ENCODE results near the gene GNAQ. TPM values are rescaled to one million over a fixed set of nuclear protein-coding genes. Genes with fewer than 3 reads are reported as not detected.

GNAQ gene
- total RNA-seq, 4 donors from 2014 or later = 35.4 to 95.7 (median 52.3) TPM

GRCh38 chr9:77830618-77831285 is 200.9 kb downstream of the GNAQ start:
- intact Hi-C loops (cut with DNase I; ENCODE audit: low total_unique reads) = no loop called here
- Histone ChIP-seq H3K9me3 (no peaks in the 10 kb centered on the region), H3K27ac (no peak overlapping the region), H3K27me3 (no peaks in the 10 kb centered on the region), H3K36me3 (no peaks in the 10 kb centered on the region), H3K4me1 (peaks cover 0 to 5% of the 10 kb centered on the region in 2 donors), H3K4me3 (no peak overlapping the region)
- DNase-seq = no peak
- TF ChIP-seq CTCF (IDR thresholded peaks at IDR 0.05) = no peak
- TF ChIP-seq POLR2A (IDR thresholded peaks at IDR 0.05) = no peak

GRCh38 chr9:77829420-77829819 is 202.2 kb downstream of the GNAQ start:
- Histone ChIP-seq H3K9me3 (no peaks in the 10 kb centered on the region), H3K27me3 (no peaks in the 10 kb centered on the region), H3K27ac (peak overlapping the region in 1 of 2 donors; percentile 5), H3K36me3 (no peaks in the 10 kb centered on the region), H3K4me1 (peaks cover 0 to 5% of the 10 kb centered on the region in 2 donors), H3K4me3 (no peak overlapping the region)
- no peak for TF ChIP-seq CTCF (IDR thresholded peaks at IDR 0.05)
- TF ChIP-seq POLR2A (IDR thresholded peaks at IDR 0.05) = no peak
- intact Hi-C loops (cut with DNase I; ENCODE audit: low total_unique reads) = no loop called here
- no peak for DNase-seq

- Histone ChIP-seq H3K27me3 (no peaks in the 10 kb centered on the region), H3K4me1 (peaks cover 0 to 3% of the 10 kb centered on the region in 2 donors), H3K27ac (peak overlapping the region in 1 of 2 donors; percentile 4), H3K4me3 (no peak overlapping the region), H3K9me3 (no peaks in the 10 kb centered on the region), H3K36me3 (no peaks in the 10 kb centered on the region)
- intact Hi-C loops (cut with DNase I; ENCODE audit: low total_unique reads) = no loop called here
- TF ChIP-seq CTCF (IDR thresholded peaks at IDR 0.05) (no peak), POLR2A (IDR thresholded peaks at IDR 0.05) (no peak)
- DNase-seq = no peak
Measured at GRCh38 chr9:77827104-77827784, 204.4 kb downstream of the GNAQ start.

GRCh38 chr9:77826621-77827020 is 205.0 kb downstream of the GNAQ start:
- H3K4me1 ChIP-seq = peaks cover 0 to 4% of the 10 kb centered on the region in 2 donors
- H3K27ac ChIP-seq = no peak overlapping the region
- TF ChIP-seq POLR2A (IDR thresholded peaks at IDR 0.05) = no peak
- TF ChIP-seq CTCF (IDR thresholded peaks at IDR 0.05) = no peak
- no peaks in the 10 kb centered on the region for H3K27me3 ChIP-seq
- DNase-seq = no peak
- no peaks in the 10 kb centered on the region for H3K36me3 ChIP-seq
- intact Hi-C loops (cut with DNase I; ENCODE audit: low total_unique reads) = no loop called here
- H3K9me3 ChIP-seq = no peaks in the 10 kb centered on the region
- H3K4me3 ChIP-seq = no peak overlapping the region

GRCh38 chr9:77826116-77826515 is 205.5 kb downstream of the GNAQ start:
- H3K36me3 ChIP-seq = no peaks in the 10 kb centered on the region
- no peak overlapping the region for H3K27ac ChIP-seq
- no peaks in the 10 kb centered on the region for H3K27me3 ChIP-seq
- no peak for TF ChIP-seq CTCF (IDR thresholded peaks at IDR 0.05)
- TF ChIP-seq POLR2A (IDR thresholded peaks at IDR 0.05) = no peak
- DNase-seq = no peak
- peaks cover 0 to 4% of the 10 kb centered on the region in 2 donors for H3K4me1 ChIP-seq
- no peaks in the 10 kb centered on the region for H3K9me3 ChIP-seq
- intact Hi-C loops (cut with DNase I; ENCODE audit: low total_unique reads) = no loop called here
- H3K4me3 ChIP-seq = no peak overlapping the region
